ENCODE measurements around the gene CHRNB2.
A peak's percentile ranks its signal among the peaks of the same experiment; 100 is the strongest.

The CHRNB2 gene

GRCh38 chr1:154553056-154554030 lies 14.2 kb upstream of the CHRNB2 start:
- WGBS: 94% methylated on average over 11 of the region's 12 CpGs
- Histone ChIP-seq H3K27ac (ENCODE audit: low read depth, low read length) (no peak overlapping the region), H3K27me3 (ENCODE audit: insufficient read depth, low read length) (no peaks in the 10 kb centered on the region), H3K4me1 (ENCODE audit: insufficient read depth, low read length) (peaks cover 16% of the 10 kb centered on the region), H3K36me3 (ENCODE audit: insufficient read depth, low read length) (peaks cover 79% of the 10 kb centered on the region), H3K9me3 (ENCODE audit: insufficient read depth, low read depth, low read length) (no peaks in the 10 kb centered on the region), H3K9ac (ENCODE audit: low read depth, low read length) (no peak overlapping the region), H3K4me3 (ENCODE audit: low read length) (no peak overlapping the region)

GRCh38 chr1:154556422-154556821 lies 11.2 kb upstream of the CHRNB2 start:
- H3K4me3 ChIP-seq (ENCODE audit: low read length): peak overlapping the region; percentile 96
- WGBS: 33% methylated on average over 4 of the region's 4 CpGs
- peak overlapping the region; percentile 84 for H3K9ac ChIP-seq (ENCODE audit: low read depth, low read length)
- peaks cover 48% of the 10 kb centered on the region for H3K36me3 ChIP-seq (ENCODE audit: insufficient read depth, low read length)
- no peaks in the 10 kb centered on the region for H3K27me3 ChIP-seq (ENCODE audit: insufficient read depth, low read length)
- H3K27ac ChIP-seq (ENCODE audit: low read depth, low read length): peak overlapping the region; percentile 31
- H3K4me1 ChIP-seq (ENCODE audit: insufficient read depth, low read length): peaks cover 16% of the 10 kb centered on the region
- H3K9me3 ChIP-seq (ENCODE audit: insufficient read depth, low read depth, low read length): no peaks in the 10 kb centered on the region

GRCh38 chr1:154557248-154557938 lies 10.2 kb upstream of the CHRNB2 start:
- Histone ChIP-seq H3K27me3 (ENCODE audit: insufficient read depth, low read length) (no peaks in the 10 kb centered on the region), H3K9ac (ENCODE audit: low read depth, low read length) (peak overlapping the region; percentile 84), H3K27ac (ENCODE audit: low read depth, low read length) (peak overlapping the region; percentile 72), H3K4me3 (ENCODE audit: low read length) (peak overlapping the region; percentile 96), H3K9me3 (ENCODE audit: insufficient read depth, low read depth, low read length) (no peaks in the 10 kb centered on the region), H3K4me1 (ENCODE audit: insufficient read depth, low read length) (peaks cover 16% of the 10 kb centered on the region), H3K36me3 (ENCODE audit: insufficient read depth, low read length) (peaks cover 38% of the 10 kb centered on the region)
- 17% methylated on average over 6 of the region's 7 CpGs for WGBS

GRCh38 chr1:154557939-154558719 lies 9.4 kb upstream of the CHRNB2 start, which contains the start of gene UBE2Q1:
Gene UBE2Q1 (minus strand): TSS chr1:154558662. CDS start chr1:154558553, 109 bp downstream.
- Histone ChIP-seq H3K27ac (ENCODE audit: low read depth, low read length) (peak within 1 kb of the TSS; percentile 72), H3K4me1 (ENCODE audit: insufficient read depth, low read length) (peaks cover 16% of the 10 kb centered on the region), H3K36me3 (ENCODE audit: insufficient read depth, low read length) (peaks cover 31% of the 10 kb centered on the region), H3K27me3 (ENCODE audit: insufficient read depth, low read length) (no peaks in the 10 kb centered on the region), H3K4me3 (ENCODE audit: low read length) (peak within 1 kb of the TSS; percentile 96), H3K9me3 (ENCODE audit: insufficient read depth, low read depth, low read length) (no peaks in the 10 kb centered on the region), H3K9ac (ENCODE audit: low read depth, low read length) (peak within 1 kb of the TSS; percentile 84)
- WGBS: under 1% methylated on average over 69 of the region's 69 CpGs

- Histone ChIP-seq H3K27me3 (ENCODE audit: insufficient read depth, low read length) (no peaks in the 10 kb centered on the region), H3K36me3 (ENCODE audit: insufficient read depth, low read length) (peaks cover 23% of the 10 kb centered on the region), H3K9me3 (ENCODE audit: insufficient read depth, low read depth, low read length) (no peaks in the 10 kb centered on the region), H3K27ac (ENCODE audit: low read depth, low read length) (peak overlapping the region; percentile 63; the same call in 1 of the 2 replicates), H3K4me1 (ENCODE audit: insufficient read depth, low read length) (peaks cover 16% of the 10 kb centered on the region), H3K4me3 (ENCODE audit: low read length) (peak overlapping the region; percentile 49), H3K9ac (ENCODE audit: low read depth, low read length) (peak overlapping the region; percentile 62)
- 3% methylated on average over 57 of the region's 57 CpGs for WGBS
Measured at GRCh38 chr1:154558720-154559465, 8.7 kb upstream of the CHRNB2 start.

- peaks cover 17% of the 10 kb centered on the region for H3K36me3 ChIP-seq (ENCODE audit: insufficient read depth, low read length)
- peaks cover 16% of the 10 kb centered on the region for H3K4me1 ChIP-seq (ENCODE audit: insufficient read depth, low read length)
- peak overlapping the region; percentile 62 for H3K9ac ChIP-seq (ENCODE audit: low read depth, low read length)
- peak overlapping the region; percentile 63; the same call in 1 of the 2 replicates for H3K27ac ChIP-seq (ENCODE audit: low read depth, low read length)
- H3K27me3 ChIP-seq (ENCODE audit: insufficient read depth, low read length): no peaks in the 10 kb centered on the region
- H3K4me3 ChIP-seq (ENCODE audit: low read length): peak overlapping the region; percentile 49
- H3K9me3 ChIP-seq (ENCODE audit: insufficient read depth, low read depth, low read length): no peaks in the 10 kb centered on the region
- 18% methylated on average over 13 of the region's 13 CpGs for WGBS
Measured at GRCh38 chr1:154559466-154560044, 8.0 kb upstream of the CHRNB2 start.

GRCh38 chr1:154565876-154566275 lies 1.7 kb upstream of the CHRNB2 start:
- no peaks in the 10 kb centered on the region for H3K36me3 ChIP-seq (ENCODE audit: insufficient read depth, low read length)
- H3K27me3 ChIP-seq (ENCODE audit: insufficient read depth, low read length): peaks cover 6% of the 10 kb centered on the region; the same call in 1 of the 2 replicates
- no peak overlapping the region for H3K4me3 ChIP-seq (ENCODE audit: low read length)
- no peaks in the 10 kb centered on the region for H3K9me3 ChIP-seq (ENCODE audit: insufficient read depth, low read depth, low read length)
- 93% methylated on average over 6 of the region's 6 CpGs for WGBS
- H3K9ac ChIP-seq (ENCODE audit: low read depth, low read length): no peak overlapping the region
- peaks cover 12% of the 10 kb centered on the region for H3K4me1 ChIP-seq (ENCODE audit: insufficient read depth, low read length)
- no peak overlapping the region for H3K27ac ChIP-seq (ENCODE audit: low read depth, low read length)

GRCh38 chr1:154568157-154568815 lies 708 bp downstream of the CHRNB2 start:
- Histone ChIP-seq H3K27me3 (ENCODE audit: insufficient read depth, low read length) (peaks cover 6% of the 10 kb centered on the region; the same call in 1 of the 2 replicates), H3K4me1 (ENCODE audit: insufficient read depth, low read length) (peaks cover 19% of the 10 kb centered on the region), H3K4me3 (ENCODE audit: low read length) (peak overlapping the region; percentile 70), H3K27ac (ENCODE audit: low read depth, low read length) (no peak overlapping the region; the same call in 1 of the 2 replicates), H3K9me3 (ENCODE audit: insufficient read depth, low read depth, low read length) (no peaks in the 10 kb centered on the region), H3K9ac (ENCODE audit: low read depth, low read length) (0 out of 2 replicates have a peak overlapping the region, but pooled peaks have one; percentile 45), H3K36me3 (ENCODE audit: insufficient read depth, low read length) (no peaks in the 10 kb centered on the region)
- WGBS: 54% methylated on average over 17 of the region's 17 CpGs

- Histone ChIP-seq H3K27me3 (ENCODE audit: insufficient read depth, low read length) (peaks cover 6% of the 10 kb centered on the region; the same call in 1 of the 2 replicates), H3K36me3 (ENCODE audit: insufficient read depth, low read length) (no peaks in the 10 kb centered on the region)
- 95% methylated on average over 59 of the region's 59 CpGs for WGBS
Measured at GRCh38 chr1:154571244-154571963, 3.8 kb downstream of the CHRNB2 start.

More at GRCh38 chr1:154571244-154571963, 3.8 kb downstream of the CHRNB2 start:
- H3K4me1 ChIP-seq (ENCODE audit: insufficient read depth, low read length): peaks cover 19% of the 10 kb centered on the region
- H3K9ac ChIP-seq (ENCODE audit: low read depth, low read length): no peak overlapping the region
- H3K27ac ChIP-seq (ENCODE audit: low read depth, low read length): no peak overlapping the region
- no peaks in the 10 kb centered on the region for H3K9me3 ChIP-seq (ENCODE audit: insufficient read depth, low read depth, low read length)
- no peak overlapping the region for H3K4me3 ChIP-seq (ENCODE audit: low read length)
